GM21515 (cell line): Measurements from ENCODE around the gene STAT3.
"Not testable (repeated sequence)": the region's sequence is repeated elsewhere in the genome, so short reads cannot be mapped to it uniquely, and the experiment has no call there.

Experiments
- ATAC-seq: cut with Tn5 transposase; IDR thresholded peaks from one replicate; pipeline ENCODE4 v1.9.1; 2021; ENCODE audit not compliant: unreplicated experiment

Gene STAT3

DNA sequence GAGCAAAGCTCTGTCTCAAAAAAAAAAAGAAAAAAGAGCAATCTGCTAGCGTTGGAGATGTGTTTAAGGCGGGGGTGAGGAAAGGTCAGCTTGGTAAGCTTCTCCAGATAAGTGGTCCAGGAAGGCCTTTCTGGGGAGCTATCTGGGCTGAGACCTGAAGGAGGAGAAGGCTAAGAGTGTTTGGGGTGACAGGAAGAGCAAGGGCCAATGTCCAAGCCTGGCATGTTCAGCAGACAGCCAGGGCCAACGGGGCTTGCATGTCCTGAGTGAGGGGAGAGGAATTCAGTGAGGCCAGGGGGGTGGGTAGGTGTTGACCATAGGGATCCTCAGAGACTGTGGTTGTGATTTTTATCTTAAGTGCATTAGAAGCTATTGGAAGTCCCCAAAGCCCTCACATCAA lies 84.5 kb downstream of the STAT3 start:
- no peak for ATAC-seq

DNA sequence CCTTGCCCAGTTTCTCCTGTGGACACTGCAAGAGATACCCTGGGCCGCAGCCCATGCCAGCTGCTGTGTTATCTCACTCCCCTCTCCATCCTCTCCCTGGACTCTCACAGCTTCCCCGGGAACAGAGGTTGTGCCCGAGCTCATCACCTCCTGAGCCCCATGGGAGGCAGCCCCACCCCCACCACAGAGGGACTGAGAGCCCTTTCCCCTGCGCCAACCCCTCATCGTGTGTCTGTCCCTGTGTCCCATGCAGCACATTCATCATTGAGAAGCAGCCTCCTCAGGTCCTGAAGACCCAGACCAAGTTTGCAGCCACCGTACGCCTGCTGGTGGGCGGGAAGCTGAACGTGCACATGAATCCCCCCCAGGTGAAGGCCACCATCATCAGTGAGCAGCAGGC lies 87.2 kb downstream of the STAT3 start:
- no peak for ATAC-seq

DNA sequence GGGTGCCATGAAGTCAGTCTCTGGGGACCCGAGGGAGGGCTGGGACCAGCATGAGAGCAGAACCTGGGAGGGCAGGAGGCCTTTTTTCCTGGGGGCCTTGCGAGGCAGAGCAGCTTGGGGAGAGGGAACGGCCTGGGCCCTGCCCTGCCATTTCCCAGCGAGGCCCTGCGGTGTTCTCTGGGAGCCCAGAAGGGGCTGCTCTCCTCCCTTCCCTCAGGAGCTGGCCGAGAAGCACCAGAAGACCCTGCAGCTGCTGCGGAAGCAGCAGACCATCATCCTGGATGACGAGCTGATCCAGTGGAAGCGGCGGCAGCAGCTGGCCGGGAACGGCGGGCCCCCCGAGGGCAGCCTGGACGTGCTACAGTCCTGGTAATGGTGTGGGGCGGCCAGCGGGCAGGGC lies 88.3 kb downstream of the STAT3 start:
- ATAC-seq: not testable (repeated sequence)

DNA sequence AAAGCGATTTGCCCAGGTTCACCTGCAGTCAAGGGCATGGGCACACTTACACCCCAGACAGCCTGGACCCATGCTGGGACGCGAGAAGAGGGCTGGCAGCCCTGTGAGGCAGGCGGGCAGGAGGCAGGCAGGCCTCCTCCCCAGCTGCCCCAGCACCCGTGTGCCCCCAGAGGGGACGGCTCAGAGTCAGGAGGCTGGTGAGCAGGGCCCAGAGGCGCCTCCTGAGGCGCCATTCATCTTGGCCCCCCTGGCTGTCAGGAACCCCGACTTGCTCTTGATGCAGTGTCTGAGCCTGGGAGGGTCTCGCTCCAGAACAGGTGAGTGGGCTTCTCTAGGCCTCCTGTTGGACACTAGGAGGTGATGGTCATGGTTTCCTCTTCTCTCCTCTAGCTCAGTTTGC lies 88.9 kb downstream of the STAT3 start:
- not testable (repeated sequence) for ATAC-seq

DNA sequence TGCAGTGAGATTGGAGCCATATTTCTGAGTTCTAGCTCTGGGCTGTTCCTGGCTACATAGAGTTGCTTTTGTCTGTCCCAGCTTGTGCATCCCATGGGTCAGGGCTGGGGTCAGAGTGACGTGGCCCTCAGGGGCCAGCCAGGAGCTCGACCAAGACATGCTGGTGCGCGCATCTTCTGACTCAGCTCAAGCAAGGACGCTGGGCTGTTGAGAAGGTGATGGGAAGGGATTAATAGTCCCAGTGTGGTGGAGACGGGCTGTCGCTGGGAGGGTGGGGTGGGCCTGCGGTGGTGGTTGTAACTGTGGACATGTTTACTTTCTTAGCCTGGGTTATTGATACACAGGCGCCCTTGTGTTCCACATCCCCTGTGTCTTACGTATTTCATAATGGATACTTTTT lies 90.5 kb downstream of the STAT3 start:
- not testable (repeated sequence) for ATAC-seq

DNA sequence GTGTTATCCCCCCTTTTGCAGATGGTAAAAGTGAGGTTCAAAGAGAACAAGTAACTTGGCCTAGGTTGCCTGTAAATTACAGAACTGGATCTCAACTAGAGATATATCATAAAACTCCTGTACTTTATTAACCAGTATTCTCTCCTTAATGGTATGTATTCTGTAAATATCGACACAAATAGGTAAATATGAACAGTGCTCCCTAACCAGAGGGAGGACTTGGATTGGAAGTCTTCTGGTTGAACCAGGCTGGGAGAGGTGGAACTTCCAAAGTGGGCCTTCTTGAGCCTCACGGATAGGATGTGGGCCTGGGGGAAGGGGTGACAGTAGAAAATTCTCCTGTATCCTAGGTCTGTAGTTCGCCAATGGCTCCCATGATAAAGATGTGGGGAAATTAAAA lies 92.2 kb downstream of the STAT3 start:
- no peak for ATAC-seq

DNA sequence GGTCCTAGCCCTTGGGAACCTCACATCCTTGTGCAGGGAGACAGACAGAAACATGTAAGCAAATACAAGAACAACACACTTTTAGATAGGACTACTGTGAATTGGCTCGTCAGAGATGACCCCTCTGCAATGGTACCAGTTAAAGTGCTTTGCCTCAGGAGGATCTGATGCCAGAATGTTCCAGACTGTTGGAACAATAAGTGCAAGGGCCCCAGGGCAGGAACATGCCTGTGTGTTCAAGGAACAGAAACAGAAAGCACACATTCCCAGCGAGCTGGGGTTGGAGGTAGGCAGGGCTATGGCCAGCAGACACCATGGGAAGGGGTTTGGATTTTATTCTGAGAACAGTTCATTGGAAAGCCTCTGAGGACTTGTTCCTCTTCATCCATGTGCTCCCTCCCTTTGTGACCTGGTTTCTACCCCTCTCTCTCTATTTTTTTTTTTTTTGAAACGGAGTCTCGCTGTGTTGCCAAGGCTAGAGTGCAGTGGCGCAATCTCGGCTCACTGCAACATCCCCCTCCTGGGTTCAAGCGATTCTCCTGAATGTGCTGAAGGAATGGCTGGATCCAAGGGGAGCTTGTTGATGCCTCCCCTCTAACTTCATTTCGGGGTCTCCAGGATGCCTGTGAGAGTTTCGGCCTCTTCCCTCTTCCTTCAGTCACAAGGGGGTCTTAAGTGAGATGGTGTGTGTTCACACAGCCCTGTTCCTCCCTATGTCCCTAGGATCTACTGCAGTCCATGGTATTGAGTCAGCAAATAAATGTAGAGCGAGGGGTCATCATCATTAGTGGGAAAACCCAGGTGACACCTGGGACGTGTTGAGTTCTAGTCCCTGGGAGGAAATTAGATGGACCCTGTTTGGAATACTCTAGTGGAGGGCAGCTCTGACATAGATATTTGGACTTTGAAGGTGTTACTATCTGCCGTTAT lies 93.5 kb downstream of the STAT3 start:
- no peak for ATAC-seq

DNA sequence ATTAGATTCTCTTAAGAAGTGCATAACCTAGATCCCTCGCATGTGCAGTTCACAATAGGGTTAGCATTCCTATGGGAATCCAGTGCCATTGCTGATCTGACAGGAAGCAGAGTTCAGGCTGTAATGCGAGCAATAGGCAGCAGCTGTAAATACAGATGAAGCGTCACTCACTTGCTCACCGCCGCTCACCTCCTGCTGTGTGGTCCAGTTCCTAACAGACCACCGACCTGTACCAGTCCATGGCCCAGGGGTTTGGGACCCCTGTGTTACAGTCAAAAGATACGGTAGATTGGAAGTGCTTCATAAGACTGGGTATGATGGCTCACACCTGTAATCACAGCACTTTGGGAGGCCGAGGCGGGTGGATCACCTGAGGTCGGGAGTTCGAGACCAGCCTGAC lies 97.1 kb downstream of the STAT3 start:
- ATAC-seq: no peak

DNA sequence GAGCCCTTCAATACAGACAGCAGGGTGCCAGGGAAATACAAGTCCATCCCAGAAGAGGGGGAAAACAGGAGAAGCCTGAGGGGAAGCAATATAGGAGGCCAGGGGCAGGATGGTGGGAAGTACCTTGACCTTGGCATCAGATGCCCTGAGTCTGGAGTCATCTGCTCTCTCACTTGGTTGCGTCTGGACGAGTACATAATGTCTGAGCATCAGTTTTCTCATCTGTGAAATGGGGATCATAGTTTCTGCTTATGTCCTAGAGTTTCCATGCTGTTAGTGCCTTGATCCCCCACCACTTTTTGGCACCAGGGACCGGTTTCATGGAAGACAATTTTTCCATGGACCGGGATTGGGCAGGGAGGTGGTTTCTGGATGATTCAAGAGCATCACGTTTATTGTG lies 97.7 kb downstream of the STAT3 start:
- no peak for ATAC-seq

DNA sequence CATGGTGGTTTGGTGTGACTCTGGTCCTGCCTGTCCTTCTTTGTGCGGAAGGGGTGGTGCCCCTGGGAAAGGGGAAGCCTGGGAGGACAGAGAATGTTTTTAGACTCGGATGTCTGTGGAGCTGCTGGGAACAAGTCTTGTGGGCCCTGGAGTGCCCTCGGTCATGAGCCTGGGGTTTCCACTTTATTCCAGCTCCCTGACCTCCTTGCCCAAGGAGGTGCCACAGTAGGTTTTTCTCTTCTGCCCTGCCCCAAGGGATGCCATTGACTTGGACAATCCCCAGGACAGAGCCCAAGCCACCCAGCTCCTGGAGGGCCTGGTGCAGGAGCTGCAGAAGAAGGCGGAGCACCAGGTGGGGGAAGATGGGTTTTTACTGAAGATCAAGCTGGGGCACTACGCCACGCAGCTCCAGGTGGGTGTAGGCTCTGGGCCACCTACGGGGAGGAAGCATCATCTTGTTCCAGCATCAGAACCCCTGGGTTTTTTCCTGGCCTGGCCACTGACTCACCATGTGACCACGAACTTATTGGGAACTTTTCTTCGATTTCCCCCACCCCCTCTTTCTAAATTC lies 98.5 kb downstream of the STAT3 start:
- ATAC-seq: no peak

DNA sequence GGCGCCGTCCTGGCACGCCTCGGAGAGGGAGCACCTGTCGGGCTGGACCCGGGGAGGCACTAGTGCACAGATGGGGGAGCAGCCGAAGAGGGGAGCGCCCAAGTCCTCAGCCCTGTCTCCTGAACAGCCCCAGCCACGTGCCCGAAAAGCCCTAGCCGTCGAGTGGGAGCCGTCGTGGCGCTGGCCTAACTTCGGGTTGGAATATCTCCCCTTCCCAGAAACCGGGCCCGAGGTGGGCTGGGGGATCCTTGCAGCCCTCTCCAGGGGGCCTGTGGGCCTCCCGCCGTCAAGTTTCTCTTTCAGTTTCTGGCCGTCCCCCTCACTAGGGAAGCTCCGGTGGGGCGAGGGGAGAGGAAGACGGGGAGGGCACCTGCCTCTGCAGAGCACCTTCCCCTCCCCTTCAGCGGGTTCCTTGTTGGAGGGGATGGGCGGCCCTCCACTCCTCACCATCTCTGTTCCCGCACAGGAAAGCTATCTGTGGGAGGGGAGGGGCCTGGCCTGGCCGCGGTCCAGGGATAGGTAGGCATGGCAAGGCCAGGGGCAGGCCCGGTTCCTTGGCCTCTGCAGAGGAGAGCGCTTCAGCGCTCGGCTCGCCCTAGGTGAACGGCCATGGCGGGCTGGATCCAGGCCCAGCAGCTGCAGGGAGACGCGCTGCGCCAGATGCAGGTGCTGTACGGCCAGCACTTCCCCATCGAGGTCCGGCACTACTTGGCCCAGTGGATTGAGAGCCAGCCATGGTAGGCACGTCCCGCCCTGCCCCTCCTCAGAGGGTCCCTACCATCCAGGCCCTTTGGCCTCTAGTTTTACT lies 99.2 kb downstream of the STAT3 start:
- no peak for ATAC-seq

DNA sequence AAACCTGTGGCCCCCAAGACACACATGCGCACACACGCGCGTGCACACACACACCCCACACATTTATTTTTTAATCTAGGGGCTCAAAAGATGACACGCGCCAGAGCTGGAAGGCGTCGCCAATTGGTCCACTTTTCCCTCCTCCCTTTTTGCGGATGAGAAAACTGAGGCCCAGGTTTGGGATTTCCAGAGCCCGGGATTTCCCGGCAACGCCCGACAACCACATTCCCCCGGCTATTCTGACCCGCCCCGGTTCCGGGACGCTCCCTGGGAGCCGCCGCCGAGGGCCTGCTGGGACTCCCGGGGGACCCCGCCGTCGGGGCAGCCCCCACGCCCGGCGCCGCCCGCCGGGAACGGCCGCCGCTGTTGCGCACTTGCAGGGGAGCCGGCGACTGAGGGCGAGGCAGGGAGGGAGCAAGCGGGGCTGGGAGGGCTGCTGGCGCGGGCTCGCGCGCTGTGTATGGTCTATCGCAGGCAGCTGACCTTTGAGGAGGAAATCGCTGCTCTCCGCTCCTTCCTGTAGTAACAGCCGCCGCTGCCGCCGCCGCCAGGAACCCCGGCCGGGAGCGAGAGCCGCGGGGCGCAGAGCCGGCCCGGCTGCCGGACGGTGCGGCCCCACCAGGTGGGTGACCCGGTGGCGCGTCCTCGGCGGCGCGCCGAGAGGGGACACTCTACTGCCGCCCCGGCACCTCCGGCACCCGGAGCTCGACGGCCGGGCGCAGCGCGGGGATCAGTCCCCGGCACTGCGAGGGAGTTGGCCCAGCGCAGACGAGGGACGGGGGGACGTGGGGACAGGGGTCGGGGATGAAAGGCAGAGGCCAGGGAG lies 100.1 kb downstream of the STAT3 start, which contains the start of gene STAT5A:
STAT5A (plus strand) TSS at position 522 of the 826 bp plus-strand sequence. CDS start 914 bp downstream, outside the sequence.
- no peak for ATAC-seq

DNA sequence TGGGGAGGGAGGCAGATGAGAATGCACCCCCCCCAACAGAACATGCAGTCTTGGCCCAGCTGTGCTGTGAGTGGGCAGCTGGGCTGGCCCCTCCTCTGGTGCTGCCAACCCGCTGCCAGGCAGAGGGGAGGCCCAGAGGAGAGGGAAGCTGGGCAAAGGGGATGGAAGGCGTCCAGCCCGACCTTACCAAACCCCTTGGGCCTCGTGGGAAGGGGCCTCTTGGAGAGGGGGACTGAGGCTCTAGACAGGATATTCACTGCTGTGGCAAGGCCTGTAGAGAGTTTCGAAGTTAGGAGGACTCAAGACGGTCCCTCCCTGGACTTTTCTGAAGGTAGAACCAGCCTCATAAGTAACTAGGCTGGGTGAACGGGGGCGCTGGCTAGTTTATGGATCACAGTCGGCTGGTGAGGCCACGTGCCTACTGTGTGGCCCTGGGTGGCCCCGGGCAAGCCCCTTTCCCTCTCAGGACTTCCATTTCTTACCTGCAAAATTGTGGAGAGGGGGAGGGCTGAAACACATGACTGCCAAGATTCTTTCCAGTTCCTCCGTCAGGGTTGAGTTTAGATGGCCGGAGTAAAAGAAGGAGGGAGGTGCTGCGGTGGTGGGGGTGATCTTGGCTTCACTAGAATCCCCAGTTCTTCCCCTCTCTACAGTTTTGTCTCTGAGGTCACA lies 100.8 kb downstream of the STAT3 start:
- ATAC-seq: no peak

DNA sequence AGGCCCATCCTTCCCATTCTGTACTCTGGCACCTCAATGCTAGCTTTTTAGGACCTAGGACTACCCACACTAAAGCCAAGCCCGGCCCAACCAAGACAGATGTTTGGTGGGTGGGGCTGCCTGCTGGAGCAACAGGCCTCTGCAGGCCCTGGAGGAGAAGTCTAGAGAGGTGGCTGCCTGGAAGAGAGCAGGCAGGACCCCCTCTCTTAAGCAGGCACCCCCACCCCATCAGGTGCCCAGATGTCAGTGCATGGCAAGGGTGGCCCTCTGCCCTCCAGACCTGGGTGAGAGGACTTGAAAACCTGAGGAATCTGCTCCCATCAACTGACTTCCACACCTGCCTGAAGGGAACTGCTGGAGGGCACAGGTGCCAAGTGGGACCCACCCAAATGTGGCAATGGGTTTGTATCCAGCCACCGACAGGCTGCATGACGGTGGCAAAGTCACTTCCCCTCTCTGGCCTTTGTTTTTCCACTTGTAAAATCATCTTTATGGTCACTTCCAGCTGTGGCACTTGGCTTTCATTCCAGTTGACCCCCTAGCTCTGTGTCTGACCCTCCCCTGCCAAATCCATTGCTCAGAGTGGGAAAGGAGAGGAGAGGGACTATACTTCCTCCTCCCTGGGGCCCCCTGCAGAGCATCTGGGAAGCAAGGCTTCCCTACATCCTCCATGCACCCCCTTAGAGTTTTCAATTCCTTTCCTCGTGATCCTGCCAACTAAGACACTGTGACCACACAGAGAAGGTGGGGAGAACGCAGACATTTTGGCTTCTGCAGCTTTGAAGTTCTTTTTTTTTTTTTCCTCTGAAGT lies 101.6 kb downstream of the STAT3 start:
- ATAC-seq: no peak

DNA sequence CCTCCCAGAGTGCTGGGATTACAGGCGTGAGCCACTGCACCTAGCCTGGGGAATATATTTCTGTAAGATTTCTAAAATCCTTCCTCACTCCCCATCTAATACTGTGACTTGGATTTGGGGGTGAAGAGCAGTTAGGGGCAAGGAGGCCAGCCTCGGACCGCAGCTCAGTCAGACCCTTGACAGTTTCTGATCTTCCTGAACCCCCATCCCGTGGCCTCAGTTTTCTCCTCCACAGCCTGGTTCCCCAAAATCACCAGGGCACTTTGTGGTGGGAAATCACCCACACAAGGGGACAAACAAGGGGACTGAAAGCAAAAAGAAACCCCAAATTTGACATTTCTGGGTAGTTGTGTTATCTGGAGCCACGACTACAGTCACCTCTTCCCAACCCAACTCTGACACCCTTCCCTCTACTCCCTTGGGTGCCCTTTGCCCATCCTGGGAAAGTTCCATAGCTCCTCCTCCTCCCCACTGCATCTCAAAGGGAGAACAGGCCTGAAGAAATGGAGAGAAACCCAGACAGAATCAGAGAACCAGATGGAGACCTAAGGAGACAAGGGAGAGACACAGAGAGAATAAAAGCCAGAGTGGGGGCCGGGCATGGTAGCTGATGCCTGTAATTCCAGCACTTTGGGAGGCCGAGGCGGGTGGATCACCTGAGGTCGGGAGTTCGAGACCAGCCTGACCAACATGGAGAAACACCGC lies 102.7 kb downstream of the STAT3 start:
- ATAC-seq: no peak

DNA sequence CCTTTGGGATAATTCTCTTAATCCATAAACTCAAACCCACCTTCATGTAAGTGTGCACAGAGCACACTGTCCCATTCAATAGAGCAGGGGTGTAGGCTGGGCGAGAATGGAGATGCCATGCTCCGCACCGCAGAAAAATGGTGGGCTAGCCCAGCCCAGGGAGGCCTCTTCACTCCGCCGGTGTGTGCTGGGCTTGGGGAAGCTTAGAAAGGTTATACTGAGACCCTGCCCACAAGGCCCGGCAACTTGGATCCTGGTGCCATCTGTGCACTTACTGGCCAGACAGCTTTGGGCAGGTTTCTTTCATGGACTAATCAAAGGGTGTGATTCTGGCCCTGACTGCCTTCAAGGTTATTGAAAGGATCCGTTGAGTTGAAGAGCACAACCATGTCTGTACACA lies 103.7 kb downstream of the STAT3 start:
- ATAC-seq: no peak

DNA sequence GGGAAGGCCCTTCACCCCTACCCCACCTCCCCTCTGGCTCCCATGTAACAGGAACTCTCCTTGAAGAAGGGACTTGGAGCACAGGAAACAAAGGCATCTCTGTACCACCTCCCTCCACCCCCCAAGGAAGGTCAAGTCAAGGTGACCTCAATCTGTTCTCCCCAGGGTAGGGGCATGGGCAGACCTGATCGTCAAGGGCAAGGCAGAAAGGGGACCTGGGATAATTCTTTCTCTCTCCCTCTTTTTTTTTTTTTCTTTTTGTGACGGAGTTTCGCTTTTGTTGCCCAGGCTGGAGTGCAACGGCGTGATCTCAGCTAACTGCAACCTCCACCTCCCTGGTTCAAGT lies 104.2 kb downstream of the STAT3 start:
- no peak for ATAC-seq

DNA sequence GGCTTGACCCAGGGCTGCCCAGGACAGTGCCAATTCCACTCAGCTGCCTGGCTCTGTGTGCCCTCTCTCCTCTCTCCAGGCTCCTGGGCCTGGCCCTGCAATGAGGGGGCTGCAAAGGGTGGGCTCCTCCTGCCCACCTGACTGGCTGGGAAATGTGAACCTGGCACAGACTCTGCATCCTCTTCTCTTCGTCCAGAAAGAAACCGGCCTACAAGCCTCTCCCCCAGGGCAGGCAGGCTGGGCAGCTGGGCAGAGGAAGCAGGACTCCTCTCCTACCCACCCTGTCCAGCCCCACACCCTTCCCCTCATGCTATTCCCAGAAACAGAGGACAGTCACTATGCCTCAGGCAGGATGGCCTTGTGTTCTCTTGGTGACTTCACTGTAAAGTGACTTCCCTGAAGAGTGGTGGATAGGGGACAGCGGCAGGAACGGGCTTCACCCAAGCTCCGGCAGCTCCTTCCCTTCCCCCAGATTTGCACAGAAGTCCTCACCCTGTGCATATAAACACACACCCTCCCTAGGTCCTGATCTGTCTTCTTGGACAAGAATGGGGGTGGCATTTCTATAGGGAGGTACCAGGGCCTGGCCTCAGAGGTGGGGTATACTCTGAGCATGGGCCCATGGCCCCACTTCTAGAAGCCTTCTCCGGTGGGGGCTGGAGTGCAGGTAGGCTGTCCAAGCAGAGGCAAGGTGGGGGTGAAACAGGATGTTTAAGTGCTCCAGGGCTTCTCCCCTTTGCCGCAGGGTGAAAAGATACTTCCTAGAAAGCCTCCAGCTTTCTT lies 104.8 kb downstream of the STAT3 start:
- no peak for ATAC-seq
